Chondrocyte (in vitro differentiated cells): Measurements from ENCODE around the gene CIDEC. TPM values are rescaled to one million over a fixed set of nuclear protein-coding genes. Genes with fewer than 3 reads are reported as not detected.
A peak's percentile ranks its signal among the peaks of the same experiment; 100 is the strongest.

ENCODE experiments used
- DNase-seq: peaks from one replicate; pipeline ENCODE4 v3.0.0; 2021; ENCODE audit warnings: mixed read lengths, low spot score
- H3K27ac Mint-ChIP-seq: one replicate; pipeline ENCODE4 v1.8.0; 2021; ENCODE audit warnings: mild to moderate bottlenecking, moderate library complexity, mixed read lengths; ENCODE audit not compliant: unreplicated experiment
- H3K27me3 Mint-ChIP-seq: 2 replicates; pipeline ENCODE4 v1.8.0; 2021; ENCODE audit warnings: low read depth, mixed read lengths
- H3K36me3 Mint-ChIP-seq: 2 replicates; pipeline ENCODE4 v1.8.0; 2021; ENCODE audit warnings: low read depth, mixed read lengths
- H3K4me1 Mint-ChIP-seq: 2 replicates; pipeline ENCODE4 v1.8.0; 2021; ENCODE audit warnings: low read depth, mild to moderate bottlenecking, mixed read lengths
- H3K4me3 Mint-ChIP-seq: one replicate; pipeline ENCODE4 v1.8.0; 2021; ENCODE audit warnings: mild to moderate bottlenecking, moderate library complexity, mixed read lengths; ENCODE audit not compliant: unreplicated experiment
- H3K9me3 Mint-ChIP-seq: 2 replicates; pipeline ENCODE4 v1.8.0; 2021; ENCODE audit warnings: low read depth, mixed read lengths
- total RNA-seq: library from RNA; stranded (reverse); gene quantifications from 3 replicates; pipeline ENCODE4 v1.2.1, GENCODE V29; 2021
- TF ChIP-seq, protein P1 (sequence below): fragments of 200-600 bp; sonication (generic); IDR thresholded peaks from 2 replicates; pipeline ENCODE4 v1.5.0; 2021; ENCODE audit warnings: antibody characterized with exemption, mild to moderate bottlenecking, moderate library complexity

Gene CIDEC
- total RNA-seq, 1 donor from 2014 or later, result not detected

DNA sequence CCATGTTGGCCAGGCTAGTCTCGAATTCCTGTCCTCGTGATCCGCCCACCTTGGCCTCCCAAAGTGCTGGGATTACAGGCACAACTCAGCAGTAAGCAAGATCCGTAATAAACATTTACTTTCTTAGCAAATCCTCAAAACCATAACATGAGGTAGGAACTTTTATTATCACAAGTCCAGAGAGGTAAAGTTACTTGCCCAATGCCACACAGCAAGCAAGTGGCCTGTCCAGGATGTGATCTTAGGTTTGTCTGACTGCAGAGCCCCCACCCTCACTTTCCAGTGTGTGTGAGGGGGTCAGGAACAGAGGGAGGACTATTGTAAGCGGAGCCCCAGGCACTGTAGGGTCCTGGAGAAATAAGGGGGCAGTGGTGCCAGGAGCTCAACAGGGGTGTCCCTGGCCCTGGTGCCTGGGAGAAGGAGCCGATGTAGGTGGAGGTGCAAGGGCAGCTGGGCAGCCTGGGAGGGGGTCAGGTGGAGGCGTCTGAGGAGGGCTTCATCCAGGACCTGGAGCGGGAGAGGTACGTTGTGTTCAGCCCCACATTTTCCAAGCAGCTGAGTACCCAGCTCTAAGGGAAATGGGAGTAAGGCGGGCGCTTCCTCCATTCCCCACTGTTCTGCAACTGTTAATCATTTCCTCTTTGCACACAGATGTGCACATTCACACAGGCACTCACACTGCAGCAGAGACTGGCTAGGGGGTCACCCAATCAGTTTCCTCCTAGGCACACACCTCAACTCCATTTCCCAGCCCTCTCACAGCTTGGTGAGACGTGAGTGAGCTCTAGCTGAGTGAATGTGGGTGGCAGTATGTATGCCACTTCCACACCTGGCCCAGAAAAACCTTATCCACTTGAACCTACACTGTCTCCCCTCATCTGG lies 42.1 kb downstream of the CIDEC start:
- DNase-seq, result peak; percentile 67
- peaks cover 10% of the 10 kb centered on the region for H3K4me1 Mint-ChIP-seq
- no peak overlapping the region for H3K27ac Mint-ChIP-seq
- peaks cover 25% of the 10 kb centered on the region for H3K36me3 Mint-ChIP-seq
- TF ChIP-seq, protein P1, sequence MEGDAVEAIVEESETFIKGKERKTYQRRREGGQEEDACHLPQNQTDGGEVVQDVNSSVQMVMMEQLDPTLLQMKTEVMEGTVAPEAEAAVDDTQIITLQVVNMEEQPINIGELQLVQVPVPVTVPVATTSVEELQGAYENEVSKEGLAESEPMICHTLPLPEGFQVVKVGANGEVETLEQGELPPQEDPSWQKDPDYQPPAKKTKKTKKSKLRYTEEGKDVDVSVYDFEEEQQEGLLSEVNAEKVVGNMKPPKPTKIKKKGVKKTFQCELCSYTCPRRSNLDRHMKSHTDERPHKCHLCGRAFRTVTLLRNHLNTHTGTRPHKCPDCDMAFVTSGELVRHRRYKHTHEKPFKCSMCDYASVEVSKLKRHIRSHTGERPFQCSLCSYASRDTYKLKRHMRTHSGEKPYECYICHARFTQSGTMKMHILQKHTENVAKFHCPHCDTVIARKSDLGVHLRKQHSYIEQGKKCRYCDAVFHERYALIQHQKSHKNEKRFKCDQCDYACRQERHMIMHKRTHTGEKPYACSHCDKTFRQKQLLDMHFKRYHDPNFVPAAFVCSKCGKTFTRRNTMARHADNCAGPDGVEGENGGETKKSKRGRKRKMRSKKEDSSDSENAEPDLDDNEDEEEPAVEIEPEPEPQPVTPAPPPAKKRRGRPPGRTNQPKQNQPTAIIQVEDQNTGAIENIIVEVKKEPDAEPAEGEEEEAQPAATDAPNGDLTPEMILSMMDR, result no peak
- no peaks in the 10 kb centered on the region for H3K27me3 Mint-ChIP-seq
- no peak overlapping the region for H3K4me3 Mint-ChIP-seq
- H3K9me3 Mint-ChIP-seq, result no peaks in the 10 kb centered on the region

DNA sequence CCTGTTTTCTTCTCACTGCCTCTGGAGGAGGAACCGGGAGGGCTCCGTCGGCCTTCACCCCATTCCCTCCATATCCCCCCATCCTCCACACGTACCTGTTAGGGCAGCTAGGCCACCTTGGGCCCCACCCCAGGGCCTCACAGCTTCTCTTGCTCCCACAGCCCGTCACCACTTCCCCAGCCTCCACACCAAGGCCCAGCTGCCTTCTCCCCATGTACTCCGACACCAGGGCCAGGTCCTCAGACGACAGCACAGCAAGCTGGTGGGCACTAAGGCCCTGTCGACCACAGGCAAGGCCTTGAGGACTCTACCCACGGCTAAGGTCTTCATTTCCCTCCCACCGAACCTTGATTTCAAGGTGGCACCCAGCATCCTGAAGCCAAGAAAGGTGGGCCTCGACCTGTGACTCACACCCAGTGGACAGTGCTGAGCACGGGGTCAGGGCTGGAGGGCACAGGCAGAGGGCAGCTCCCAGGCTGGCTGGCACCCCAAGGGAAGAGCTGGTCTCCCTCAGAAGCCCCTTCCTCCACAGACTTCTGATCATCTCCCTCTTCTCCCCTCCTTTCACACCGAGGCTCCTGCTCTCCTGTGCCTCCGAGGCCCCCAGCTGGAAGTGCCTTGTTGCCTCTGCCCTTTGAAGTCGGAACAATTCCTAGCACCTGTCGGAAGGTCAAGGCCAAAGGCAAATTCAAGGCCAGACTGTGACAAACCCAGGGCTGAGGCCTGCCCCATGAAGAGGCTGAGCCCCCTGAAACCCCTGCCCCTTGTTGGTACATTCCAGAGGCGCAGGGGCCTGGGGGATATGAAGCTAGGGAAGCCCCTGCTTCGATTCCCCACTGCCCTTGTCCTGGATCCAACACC lies 45.3 kb downstream of the CIDEC start:
- Mint-ChIP-seq H3K9me3 (no peaks in the 10 kb centered on the region), H3K4me1 (no peaks in the 10 kb centered on the region), H3K27ac (no peak overlapping the region), H3K27me3 (no peaks in the 10 kb centered on the region), H3K36me3 (peaks cover 16% of the 10 kb centered on the region), H3K4me3 (no peak overlapping the region)
- DNase-seq, result no peak
- TF ChIP-seq, protein P1, result no peak

DNA sequence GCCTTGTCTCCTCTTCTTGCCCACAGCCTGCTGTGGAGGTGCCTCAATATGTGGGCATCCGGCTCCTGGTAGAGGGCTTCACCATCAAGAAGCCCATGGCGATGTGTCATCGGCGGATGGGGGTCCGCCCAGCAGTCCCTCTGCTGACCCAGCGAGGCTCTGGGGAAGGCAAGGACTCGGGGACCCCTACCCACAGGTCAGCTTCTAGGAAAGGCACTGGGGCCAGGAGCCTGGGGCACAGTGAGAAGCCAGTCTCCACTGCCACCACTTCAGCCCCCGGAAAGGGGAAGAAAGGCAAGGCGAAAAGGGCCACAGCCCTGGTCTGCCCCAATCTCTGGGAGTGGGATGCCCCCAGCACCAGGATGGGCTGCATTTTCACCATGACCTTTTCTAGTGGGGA lies 47.0 kb downstream of the CIDEC start:
- no peaks in the 10 kb centered on the region for H3K27me3 Mint-ChIP-seq
- H3K9me3 Mint-ChIP-seq, result no peaks in the 10 kb centered on the region
- peak; percentile 79 for DNase-seq

DNA sequence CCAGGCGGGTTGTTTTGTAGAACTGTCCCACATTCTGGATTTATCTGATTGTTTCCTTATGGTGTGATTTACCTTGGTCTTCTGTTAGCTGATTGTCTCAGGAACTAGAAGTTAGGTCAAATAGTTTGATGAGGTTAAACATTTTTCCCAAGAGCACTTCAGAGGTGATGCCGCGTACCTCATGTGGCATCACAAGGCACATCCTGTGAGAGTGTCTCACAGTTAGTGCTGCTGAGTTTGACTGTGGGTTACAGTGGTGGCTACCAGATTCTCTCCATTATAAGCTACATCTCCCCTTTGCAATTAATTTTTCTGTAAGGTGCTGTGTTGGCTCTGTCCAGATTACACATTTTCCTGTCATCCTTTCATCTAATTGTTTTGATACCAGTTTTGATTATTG lies 48.8 kb downstream of the CIDEC start:
- Mint-ChIP-seq H3K4me3 (no peak overlapping the region), H3K27ac (no peak overlapping the region), H3K9me3 (no peaks in the 10 kb centered on the region), H3K27me3 (no peaks in the 10 kb centered on the region), H3K36me3 (peaks cover 15% of the 10 kb centered on the region), H3K4me1 (no peaks in the 10 kb centered on the region)
- TF ChIP-seq, protein P1, result no peak
- DNase-seq, result no peak

More for the DNA sequence above, 47.0 kb downstream of the CIDEC start:
- H3K36me3 Mint-ChIP-seq, result peaks cover 17% of the 10 kb centered on the region
- no peaks in the 10 kb centered on the region for H3K4me1 Mint-ChIP-seq
- no peak overlapping the region for H3K27ac Mint-ChIP-seq
- TF ChIP-seq, protein P1, result no peak
- H3K4me3 Mint-ChIP-seq, result no peak overlapping the region
